Liver (tissue), 9 donors: ENCODE measurements around the gene CRYGC. TPM values are rescaled to one million over a fixed set of nuclear protein-coding genes. Genes with fewer than 3 reads are reported as not detected.
"Not testable (repeated sequence)": the region's sequence is repeated elsewhere in the genome, so short reads cannot be mapped to it uniquely, and the experiment has no call there.

ENCODE experiments used
- DNase-seq: peaks from one replicate; pipeline ENCODE4 v3.0.0-alpha.2; 2017; ENCODE audit warnings: low spot score
- H3K27ac ChIP-seq, 2 donors: one replicate each; pipeline ENCODE4 v1.7.0; 2013; ENCODE audit warnings: inconsistent platforms in 2 of 2, low read length in 2 of 2, control low read depth in 1 of 2, low read depth in 1 of 2, mild to moderate bottlenecking in 1 of 2
- H3K27me3 ChIP-seq, 4 donors: one replicate each; pipeline versions ENCODE4 v1.6.1 to v1.7.0; 2013; ENCODE audit warnings: low read length in 3 of 4, inconsistent platforms in 1 of 4, mild to moderate bottlenecking in 1 of 4, moderate library complexity in 1 of 4; ENCODE audit not compliant: control insufficient read depth in 4 of 4, insufficient read depth in 4 of 4
- H3K36me3 ChIP-seq, 4 donors: one replicate each; pipeline versions ENCODE4 v1.6.1 to v1.7.0; 2013; ENCODE audit warnings: low read length in 3 of 4, mild to moderate bottlenecking in 3 of 4, low read depth in 1 of 4, moderate library complexity in 1 of 4; ENCODE audit not compliant: control insufficient read depth in 4 of 4, insufficient read depth in 3 of 4
- H3K4me1 ChIP-seq, 4 donors: one replicate each; pipeline versions ENCODE4 v1.6.1 to v1.7.0; 2013; ENCODE audit warnings: low read length in 3 of 4, mild to moderate bottlenecking in 3 of 4, moderate library complexity in 1 of 4; ENCODE audit not compliant: control insufficient read depth in 4 of 4, insufficient read depth in 4 of 4
- H3K4me3 ChIP-seq, 3 donors: one replicate each; pipeline versions ENCODE4 v1.6.1 to v1.7.0; 2013; ENCODE audit warnings: low read length in 3 of 3, control low read depth in 1 of 3, low read depth in 1 of 3, mild to moderate bottlenecking in 1 of 3
- H3K9ac ChIP-seq, 2 donors: one replicate each; pipeline ENCODE4 v1.7.0; 2013; ENCODE audit warnings: low read length in 2 of 2, mild to moderate bottlenecking in 2 of 2, moderate library complexity in 2 of 2, control low read depth in 1 of 2, low read depth in 1 of 2
- H3K9me3 ChIP-seq, 4 donors: one replicate each; pipeline versions ENCODE4 v1.6.1 to v1.7.0; 2013; ENCODE audit warnings: low read length in 3 of 4; ENCODE audit not compliant: control insufficient read depth in 4 of 4
- EGR1 ChIP-seq, 2 donors: IDR thresholded peaks; 2 replicates each; pipeline ENCODE4 v1.6.1; 2016 to 2018; ENCODE audit warnings: antibody characterized with exemption in 2 of 2, low read depth in 2 of 2
- FOXA1 ChIP-seq: IDR thresholded peaks from 2 replicates; pipeline ENCODE4 v1.6.1; 2016; ENCODE audit warnings: antibody characterized with exemption
- GABPA ChIP-seq, 2 donors: IDR thresholded peaks in 1 of 2; conservative IDR thresholded peaks in 1 of 2; 2 replicates each; pipeline ENCODE4 v1.6.1; 2016; ENCODE audit warnings: antibody characterized with exemption in 2 of 2, mild to moderate bottlenecking in 1 of 2, moderate library complexity in 1 of 2
- JUND ChIP-seq, 2 donors: IDR thresholded peaks; 2 replicates each; pipeline ENCODE4 v1.6.1; 2016; ENCODE audit warnings: antibody characterized with exemption in 2 of 2
- NR2F2 ChIP-seq: IDR thresholded peaks from 2 replicates; pipeline ENCODE4 v1.6.1; 2016; ENCODE audit warnings: antibody characterized with exemption
- RAD21 ChIP-seq, 2 donors: IDR thresholded peaks; 2 replicates each; pipeline ENCODE4 v1.6.1; 2016; ENCODE audit warnings: antibody characterized with exemption in 2 of 2, mild to moderate bottlenecking in 2 of 2
- TAF1 ChIP-seq: conservative IDR thresholded peaks from 2 replicates; pipeline ENCODE4 v1.6.1; 2016; ENCODE audit warnings: antibody characterized with exemption, mild to moderate bottlenecking
- YY1 ChIP-seq: IDR thresholded peaks from 2 replicates; pipeline ENCODE4 v1.6.1; 2016; ENCODE audit warnings: antibody characterized with exemption, mild to moderate bottlenecking
- WGBS: extraction: QIAGEN DNeasy Blood & Tissue Kit; methylation state at CpG from one replicate; pipeline ENCODE4 v1.1.7; 2013; 5-methylcytosine and 5-hydroxymethylcytosine counted together
- polyA plus RNA-seq, 2 donors: library from polyadenylated mRNA; stranded (reverse) in 1 of 2; unstranded in 1 of 2; fragments of 200-250 nt in 1 of 2; fragments of >200 nt in 1 of 2; fragmentation: Nextera tagmentation in 1 of 2; extraction: Ambion mirVana in 1 of 2; gene quantifications; one replicate each; pipeline versions ENCODE4 v1.2.1 to v1.2.3, GENCODE V29; 2013 to 2015
- total RNA-seq, 2 donors: library from RNA; depleted of rRNA; stranded (reverse); fragments of >200 nt; gene quantifications; one replicate each; pipeline ENCODE4 v1.2.3, GENCODE V29; 2014
- TF ChIP-seq, protein P1 (sequence below): IDR thresholded peaks from 2 replicates; pipeline ENCODE4 v1.6.1; 2016; ENCODE audit warnings: antibody characterized with exemption
- TF ChIP-seq, protein P2 (sequence below): fragments of 150-350 bp; IDR thresholded peaks from 2 replicates; pipeline ENCODE4 v1.5.1; 2017; ENCODE audit warnings: improper control_type of control experiment, low read depth, low read length; ENCODE audit not compliant: missing input control
- donor health status: healthy.
- donor health status: healthy.
- donor health status: healthy.
- donor health status: healthy.
- donor health status: healthy.

The CRYGC gene
- total and polyA plus RNA-seq, 4 donors: not detected

DNA sequence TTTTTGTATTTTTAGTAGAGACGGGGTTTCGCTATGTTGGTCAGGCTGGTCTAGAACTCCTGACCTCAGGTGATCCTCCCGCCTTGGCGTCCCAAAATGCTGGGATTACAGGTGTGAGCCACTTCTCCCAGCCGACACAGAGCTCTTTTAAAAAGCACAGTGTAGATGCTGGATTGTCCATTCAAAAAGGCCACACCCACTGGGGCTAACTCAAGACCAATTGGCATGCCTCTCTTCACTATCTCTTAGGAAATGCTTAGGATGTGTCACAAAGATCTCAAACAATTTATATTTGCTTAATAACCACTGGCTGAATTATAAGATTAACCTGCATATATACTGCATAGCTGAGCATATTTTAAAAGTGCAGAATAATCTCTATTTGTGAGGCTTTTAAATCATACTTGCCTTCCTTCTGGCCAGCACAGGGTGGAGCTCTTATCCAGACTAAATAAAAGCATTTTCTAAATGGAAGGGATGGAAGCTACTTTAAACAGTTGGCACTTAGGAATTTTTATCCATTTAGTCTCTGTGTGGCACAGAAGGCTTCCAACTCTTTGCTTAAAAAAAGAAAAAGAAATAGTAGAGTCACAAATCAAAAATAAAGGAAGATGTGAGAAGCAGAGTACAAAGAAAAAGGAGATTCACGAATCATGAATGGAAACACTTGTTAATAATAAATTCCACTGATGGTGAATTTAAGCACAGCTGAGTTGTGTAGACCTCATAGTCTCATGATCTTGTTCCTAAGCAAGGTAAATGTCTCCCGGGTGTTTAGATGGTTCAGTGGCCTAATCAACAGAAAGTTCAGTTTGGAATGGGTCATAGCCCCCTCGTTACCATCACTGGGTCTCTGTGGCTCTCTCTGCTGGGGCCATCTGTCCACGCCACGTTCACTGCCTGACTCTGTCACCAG is 27.7 kb downstream of the CRYGC start:
- H3K36me3 ChIP-seq: no peaks in the 10 kb centered on the region
- 55% methylated on average over 10 of the region's 10 CpGs for WGBS
- H3K9ac ChIP-seq: no peak overlapping the region
- H3K4me1 ChIP-seq: no peaks in the 10 kb centered on the region
- H3K4me3 ChIP-seq: no peak overlapping the region
- TF ChIP-seq, protein P1, sequence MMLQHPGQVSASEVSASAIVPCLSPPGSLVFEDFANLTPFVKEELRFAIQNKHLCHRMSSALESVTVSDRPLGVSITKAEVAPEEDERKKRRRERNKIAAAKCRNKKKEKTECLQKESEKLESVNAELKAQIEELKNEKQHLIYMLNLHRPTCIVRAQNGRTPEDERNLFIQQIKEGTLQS: no peak
- TF ChIP-seq NR2F2 (no peak), RAD21 (IDR thresholded peaks at IDR 0.05) (peak; percentile 82 to 87)
- TF ChIP-seq, protein P2, sequence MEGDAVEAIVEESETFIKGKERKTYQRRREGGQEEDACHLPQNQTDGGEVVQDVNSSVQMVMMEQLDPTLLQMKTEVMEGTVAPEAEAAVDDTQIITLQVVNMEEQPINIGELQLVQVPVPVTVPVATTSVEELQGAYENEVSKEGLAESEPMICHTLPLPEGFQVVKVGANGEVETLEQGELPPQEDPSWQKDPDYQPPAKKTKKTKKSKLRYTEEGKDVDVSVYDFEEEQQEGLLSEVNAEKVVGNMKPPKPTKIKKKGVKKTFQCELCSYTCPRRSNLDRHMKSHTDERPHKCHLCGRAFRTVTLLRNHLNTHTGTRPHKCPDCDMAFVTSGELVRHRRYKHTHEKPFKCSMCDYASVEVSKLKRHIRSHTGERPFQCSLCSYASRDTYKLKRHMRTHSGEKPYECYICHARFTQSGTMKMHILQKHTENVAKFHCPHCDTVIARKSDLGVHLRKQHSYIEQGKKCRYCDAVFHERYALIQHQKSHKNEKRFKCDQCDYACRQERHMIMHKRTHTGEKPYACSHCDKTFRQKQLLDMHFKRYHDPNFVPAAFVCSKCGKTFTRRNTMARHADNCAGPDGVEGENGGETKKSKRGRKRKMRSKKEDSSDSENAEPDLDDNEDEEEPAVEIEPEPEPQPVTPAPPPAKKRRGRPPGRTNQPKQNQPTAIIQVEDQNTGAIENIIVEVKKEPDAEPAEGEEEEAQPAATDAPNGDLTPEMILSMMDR: peak; percentile 47
- H3K9me3 ChIP-seq: no peaks in the 10 kb centered on the region
- no peaks in the 10 kb centered on the region for H3K27me3 ChIP-seq
- DNase-seq: no peak
- H3K27ac ChIP-seq: no peak overlapping the region

DNA sequence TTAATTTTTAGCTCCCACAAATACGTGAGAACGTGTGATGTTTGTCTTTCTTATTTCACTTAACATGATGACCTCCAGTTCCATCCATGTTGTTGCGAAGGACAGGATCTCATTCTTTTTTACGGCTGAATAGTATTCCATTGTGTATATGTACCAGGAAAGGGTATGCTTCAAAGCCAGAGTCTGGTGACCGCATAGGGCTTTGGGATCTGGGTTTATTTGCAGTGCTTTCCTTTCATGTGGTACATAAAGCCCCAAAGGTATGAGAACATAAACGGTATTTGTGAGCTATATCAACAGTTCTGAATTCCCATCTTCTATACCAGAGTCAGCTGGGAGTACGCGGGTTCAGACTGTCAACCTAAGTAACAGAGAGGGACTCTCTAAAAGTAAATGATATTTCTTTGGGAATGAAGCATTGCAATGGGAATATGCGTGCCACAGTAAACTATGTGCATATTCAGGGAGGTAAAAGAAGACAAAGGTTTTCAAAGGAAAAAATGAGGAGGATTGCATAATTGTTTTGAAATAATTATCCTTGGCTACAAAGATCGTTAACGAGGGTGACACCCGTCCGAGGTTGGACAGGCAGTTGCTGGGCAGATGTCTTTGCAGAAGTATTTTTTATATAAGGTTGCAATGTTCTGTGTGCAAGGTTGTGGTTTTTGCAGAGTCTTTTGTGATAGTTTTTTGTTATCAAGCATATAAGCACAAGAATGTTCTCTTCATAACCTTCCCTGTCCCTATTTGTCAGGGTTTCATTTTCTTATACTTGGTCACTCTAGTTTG is 29.8 kb downstream of the CRYGC start:
- no peak overlapping the region for H3K4me3 ChIP-seq
- TF ChIP-seq EGR1 (IDR thresholded peaks at IDR 0.05; ENCODE audit: low read depth in 2 of 2): no peak
- no peak for TF ChIP-seq RAD21 (IDR thresholded peaks at IDR 0.05)
- no peak for TF ChIP-seq FOXA1
- TF ChIP-seq YY1: no peak
- no peak for TF ChIP-seq TAF1
- TF ChIP-seq JUND (IDR thresholded peaks at IDR 0.05): no peak
- TF ChIP-seq GABPA (IDR thresholded peaks at IDR 0.05 in 1 of 2, conservative IDR thresholded peaks at IDR 0.05 in 1 of 2): no peak
- TF ChIP-seq, protein P1: no peak
- TF ChIP-seq, protein P2: no peak
- WGBS: 74% methylated on average over 13 of the region's 13 CpGs

DNA sequence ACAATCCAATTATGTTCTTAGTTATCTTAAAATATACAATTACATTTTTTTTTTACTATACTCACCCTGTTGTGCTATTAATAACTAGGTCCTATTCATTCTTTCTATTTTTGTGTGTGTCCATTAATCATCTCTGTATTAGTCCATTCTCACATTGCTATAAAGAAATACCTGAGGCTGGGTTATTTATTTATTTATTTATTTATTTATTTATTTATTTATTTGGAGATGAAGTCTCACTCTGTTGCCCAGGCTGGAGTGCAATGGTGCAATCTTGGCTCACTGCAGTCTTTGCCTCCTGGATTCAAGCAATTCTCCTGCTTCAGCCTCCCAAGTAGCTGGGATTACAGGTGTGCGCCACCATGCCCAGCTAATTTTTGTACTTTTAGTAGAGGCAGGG is 30.9 kb downstream of the CRYGC start:
- WGBS: 100% methylated on average over 1 of the region's 1 CpG
- not testable (repeated sequence) for H3K9ac ChIP-seq, DNase-seq, H3K4me1 ChIP-seq, H3K36me3 ChIP-seq, H3K4me3 ChIP-seq, H3K27ac ChIP-seq, H3K27me3 ChIP-seq, H3K9me3 ChIP-seq

More for the DNA sequence above, 29.8 kb downstream of the CRYGC start:
- Histone ChIP-seq H3K27me3 (no peaks in the 10 kb centered on the region), H3K9me3 (no peaks in the 10 kb centered on the region), H3K4me1 (no peaks in the 10 kb centered on the region), H3K27ac (no peak overlapping the region), H3K36me3 (no peaks in the 10 kb centered on the region), H3K9ac (no peak overlapping the region)
- DNase-seq: no peak
